DMS153 treated with DMSO at 0.1 percent for 48 hours (cell line): ENCODE measurements around the gene HPRT1.
A peak's percentile ranks its signal among the peaks of the same experiment; 100 is the strongest.
"Not testable (repeated sequence)": the region's sequence is repeated elsewhere in the genome, so short reads cannot be mapped to it uniquely, and the experiment has no call there.

ENCODE experiments used
- DNase-seq: peaks from one replicate; lab custom pipeline; 2025; ENCODE audit not compliant: unreplicated experiment; lab: John Stamatoyannopoulos, UW

The HPRT1 gene, protein sequence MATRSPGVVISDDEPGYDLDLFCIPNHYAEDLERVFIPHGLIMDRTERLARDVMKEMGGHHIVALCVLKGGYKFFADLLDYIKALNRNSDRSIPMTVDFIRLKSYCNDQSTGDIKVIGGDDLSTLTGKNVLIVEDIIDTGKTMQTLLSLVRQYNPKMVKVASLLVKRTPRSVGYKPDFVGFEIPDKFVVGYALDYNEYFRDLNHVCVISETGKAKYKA

DNA sequence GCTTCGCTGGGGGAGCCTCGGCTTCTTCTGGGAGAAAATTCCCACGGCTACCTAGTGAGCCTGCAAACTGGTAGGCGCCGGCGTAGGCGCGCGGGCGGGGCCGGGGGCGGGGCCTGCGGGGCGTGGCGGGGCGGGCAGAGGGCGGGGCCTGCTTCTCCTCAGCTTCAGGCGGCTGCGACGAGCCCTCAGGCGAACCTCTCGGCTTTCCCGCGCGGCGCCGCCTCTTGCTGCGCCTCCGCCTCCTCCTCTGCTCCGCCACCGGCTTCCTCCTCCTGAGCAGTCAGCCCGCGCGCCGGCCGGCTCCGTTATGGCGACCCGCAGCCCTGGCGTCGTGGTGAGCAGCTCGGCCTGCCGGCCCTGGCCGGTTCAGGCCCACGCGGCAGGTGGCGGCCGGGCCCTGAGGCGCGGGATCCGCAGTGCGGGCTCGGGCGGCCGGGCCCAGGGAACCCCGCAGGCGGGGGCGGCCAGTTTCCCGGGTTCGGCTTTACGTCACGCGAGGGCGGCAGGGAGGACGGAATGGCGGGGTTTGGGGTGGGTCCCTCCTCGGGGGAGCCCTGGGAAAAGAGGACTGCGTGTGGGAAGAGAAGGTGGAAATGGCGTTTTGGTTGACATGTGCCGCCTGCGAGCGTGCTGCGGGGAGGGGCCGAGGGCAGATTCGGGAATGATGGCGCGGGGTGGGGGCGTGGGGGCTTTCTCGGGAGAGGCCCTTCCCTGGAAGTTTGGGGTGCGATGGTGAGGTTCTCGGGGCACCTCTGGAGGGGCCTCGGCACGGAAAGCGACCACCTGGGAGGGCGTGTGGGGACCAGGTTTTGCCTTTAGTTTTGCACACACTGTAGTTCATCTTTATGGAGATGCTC lies at the start of gene HPRT1:
TSS of gene HPRT1 (plus strand) at position 161 of the 857 bp plus-strand sequence. CDS start at position 308, 147 bp downstream.
- DNase-seq, result peak; percentile 81

DNA sequence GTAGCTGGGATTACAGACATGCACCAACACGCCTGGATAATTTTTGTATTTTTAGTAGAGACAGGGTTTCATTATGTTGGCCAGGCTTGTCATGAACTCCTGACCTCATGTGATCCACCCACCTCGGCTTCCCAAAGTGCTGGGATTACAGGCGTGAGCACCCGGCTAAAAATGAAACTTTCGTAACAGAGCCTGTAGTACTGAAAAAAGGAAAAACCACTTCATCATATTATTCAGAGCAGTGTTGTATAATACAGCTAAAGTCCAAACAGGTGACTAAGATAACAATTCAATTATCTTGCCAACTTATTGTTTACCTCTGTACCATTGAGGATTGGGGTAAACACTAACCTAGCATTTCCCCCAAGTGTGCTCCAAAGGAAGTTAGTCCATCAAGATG lies 43.9 kb upstream of the HPRT1 start:
- no peak for DNase-seq

DNA sequence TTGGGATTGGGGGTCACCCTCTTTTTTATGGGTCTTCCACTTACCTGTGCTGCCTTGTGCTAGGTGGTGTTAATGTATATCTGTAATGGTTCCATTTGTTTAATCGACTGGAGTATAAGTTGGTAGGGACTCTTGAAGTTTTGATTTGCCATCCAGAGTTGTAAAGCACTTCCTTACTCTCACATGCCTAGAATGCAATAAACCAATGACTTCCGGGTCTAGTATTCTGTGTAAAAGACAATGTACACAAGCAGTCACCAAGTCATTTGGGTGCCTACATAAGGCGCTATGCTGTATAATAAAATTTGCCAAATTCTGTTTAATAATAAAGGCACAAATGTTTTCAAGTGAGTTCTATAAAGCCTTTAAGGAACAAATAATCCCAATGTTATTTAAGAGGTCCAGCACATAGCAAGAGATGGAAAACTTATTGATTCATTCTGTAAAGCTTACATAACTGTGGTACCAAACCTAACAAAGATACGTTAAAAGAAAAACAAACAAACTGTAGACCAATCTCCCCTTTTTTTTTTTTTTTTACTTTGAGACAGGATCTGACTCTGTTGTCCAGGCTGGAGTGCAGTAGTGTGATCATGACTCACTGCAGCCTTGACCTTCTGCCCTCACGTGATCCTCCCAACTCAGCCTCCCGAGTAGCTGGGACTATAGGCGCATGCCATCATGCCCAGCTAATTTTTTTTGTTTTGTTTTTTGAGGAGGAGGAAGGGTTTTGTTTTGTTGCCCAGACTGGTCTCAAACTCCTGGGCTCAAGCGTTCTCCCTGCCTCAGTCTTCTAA lies 41.5 kb upstream of the HPRT1 start:
- no peak for DNase-seq

DNA sequence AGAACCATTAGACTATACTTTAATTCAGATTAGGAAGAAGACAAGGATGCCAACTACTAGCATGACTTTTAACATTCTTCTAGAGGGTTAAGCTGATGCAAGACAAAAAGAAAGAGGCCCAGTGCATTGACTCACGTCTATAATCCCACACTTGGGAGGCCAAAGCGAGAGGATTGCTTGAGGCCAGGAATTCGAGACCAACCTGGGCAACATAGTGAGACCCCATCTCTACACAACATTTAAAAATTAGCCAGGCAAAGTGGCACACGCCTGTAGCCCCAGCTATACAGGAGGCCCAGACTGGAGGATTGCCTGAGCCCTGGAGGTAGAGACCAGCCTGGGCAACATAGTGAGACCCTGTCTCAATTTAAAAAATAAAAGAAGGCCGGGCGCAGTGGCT lies 40.2 kb upstream of the HPRT1 start:
- DNase-seq, result no peak

DNA sequence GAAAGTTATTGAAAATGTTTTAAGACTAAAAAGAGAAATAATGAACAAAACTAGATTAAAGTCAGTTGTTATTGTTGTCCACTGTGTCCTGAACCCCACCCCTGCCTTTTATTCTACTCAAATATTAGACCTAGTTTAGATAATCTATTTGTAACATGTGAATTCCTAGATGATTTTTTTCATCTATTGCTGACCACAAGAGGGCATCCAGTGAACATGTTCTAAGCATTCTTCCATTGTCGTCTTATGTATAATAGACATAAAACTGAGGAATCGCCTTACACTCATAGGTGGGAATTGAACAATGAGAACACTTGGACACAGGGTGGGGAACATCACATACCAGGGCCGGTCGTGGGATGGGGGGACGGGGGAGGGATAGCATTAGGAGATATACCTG lies 36.4 kb upstream of the HPRT1 start:
- DNase-seq, result no peak

DNA sequence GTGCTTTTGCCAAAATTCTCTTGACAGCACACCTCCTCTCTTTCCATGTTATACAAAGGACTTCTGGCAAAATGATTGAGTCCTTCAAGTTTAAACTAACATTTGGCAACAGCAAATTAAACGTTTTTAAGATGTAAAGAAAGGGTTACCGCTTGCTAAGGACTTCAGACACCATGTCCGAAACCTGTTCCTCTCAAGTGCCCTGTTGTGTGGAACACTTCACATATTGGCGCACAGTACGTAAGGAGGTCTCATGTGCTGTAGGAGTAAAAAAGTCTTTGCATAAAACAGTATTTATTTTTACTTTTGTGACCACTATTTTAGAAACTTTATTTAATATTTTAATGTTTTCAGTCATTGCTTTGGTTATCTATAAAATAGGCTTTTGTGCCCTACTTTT lies 33.7 kb upstream of the HPRT1 start:
- no peak for DNase-seq

DNA sequence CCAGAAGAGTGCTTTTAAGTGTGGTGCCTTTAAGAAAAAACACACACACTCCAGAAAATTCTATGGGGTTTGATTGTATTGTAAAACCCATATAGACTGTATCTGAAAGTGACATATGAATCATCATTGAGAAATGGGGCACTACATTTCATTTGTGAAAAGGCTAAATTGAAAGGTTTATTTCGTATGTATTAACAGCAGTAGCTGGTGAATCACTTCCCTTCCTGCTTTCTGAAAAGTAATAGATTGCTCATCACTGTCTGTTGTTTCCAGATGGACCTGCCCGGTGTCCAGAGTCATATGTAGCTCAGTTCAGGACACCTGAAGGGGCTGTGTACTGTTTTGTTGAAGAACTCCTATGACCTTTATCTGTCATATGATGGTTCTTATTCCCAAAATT lies 28.1 kb upstream of the HPRT1 start:
- DNase-seq, result no peak

DNA sequence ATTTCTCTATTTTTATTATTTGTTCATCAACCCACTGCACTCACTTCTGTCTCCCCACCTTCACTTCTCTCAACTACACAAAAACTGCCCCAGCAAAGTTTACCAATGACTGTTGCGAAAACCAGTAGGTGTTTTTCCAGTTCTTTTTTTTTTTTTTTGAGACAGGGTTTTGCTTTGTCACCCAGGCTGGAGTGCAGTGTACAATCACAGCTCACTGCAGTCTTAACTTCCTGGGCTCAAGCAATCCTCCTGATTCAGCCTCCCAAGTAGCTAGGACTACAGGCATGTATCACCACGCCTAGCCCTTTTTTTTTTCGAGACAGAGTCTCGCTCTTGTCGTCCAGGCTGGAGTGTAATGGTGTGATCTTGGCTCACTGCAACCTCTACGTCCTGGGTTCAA lies 24.1 kb upstream of the HPRT1 start:
- DNase-seq, result no peak

DNA sequence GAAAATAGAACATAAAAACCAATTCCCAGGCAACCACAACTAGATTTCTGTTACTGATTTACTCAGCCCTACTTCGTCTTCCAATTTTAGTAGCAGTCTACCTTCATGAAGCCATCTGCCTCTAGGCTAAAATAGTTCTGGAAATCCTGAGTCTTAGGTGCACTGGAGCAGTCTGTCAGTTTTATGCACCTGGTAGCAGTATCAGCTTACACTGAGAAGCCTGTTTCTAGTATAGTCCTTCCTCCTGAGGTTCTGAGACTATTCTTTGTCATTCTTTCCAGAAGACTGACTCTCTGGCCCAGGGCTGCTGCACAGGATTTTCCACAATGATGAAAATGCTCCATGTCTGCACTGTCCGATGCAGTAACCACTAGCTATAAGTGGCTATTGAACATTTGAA lies 16.9 kb upstream of the HPRT1 start:
- no peak for DNase-seq

DNA sequence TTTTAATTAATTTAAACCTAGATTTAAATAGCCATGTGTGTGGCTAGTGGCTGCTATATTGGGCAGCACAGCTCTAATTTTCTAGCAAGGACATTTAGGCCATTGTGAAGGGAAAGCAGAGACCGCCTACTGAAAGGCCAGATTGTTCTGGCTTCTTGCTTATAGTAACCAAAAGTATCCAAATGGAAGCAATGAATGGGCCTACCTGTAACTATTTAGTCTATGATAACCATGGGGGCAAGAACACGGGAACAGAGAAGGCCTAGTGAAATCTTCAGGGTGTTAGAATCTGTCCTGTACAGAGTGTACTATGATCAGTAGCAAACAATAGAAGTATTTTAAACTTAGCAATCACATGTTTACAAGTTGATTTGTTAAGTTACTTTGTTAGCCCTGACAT lies 16.5 kb upstream of the HPRT1 start:
- no peak for DNase-seq

DNA sequence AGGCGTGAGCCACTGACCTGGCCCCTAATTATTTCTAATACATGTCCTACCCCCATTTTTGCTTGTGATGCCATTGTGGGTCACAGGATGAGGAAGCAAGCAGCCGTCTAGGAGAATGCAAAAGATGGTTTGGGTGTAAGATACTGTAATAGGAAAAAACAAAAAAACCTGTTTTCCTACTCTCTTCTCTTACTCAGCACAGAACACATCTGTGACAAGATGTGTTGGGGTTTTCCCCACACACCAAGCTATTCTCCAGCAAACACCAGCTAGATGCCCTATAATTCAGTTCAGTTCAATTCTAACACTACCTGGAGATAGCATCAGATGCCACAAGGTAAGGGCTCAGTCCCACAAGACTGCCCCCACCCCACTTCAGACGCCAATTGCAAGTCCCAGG lies 15.3 kb upstream of the HPRT1 start:
- no peak for DNase-seq

DNA sequence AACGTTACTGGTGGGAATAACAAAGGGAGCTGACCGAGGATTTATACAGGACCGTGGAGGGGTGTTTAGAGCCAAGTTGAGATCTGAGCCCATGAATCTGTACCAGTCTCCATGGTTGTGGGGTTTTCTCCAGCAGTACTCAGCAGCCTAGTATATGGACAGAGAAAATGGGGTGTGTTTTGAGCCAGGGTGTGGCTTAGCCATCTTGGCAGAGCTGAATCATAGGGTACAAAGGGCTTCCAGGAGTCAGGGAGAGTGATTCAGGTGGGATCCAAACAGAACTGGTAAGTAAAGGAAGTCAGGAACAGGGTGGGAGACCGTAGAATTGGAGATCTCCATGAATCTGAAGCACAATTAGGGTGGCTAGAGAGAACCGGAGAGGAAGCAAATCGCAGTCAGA lies 7.4 kb upstream of the HPRT1 start:
- no peak for DNase-seq

DNA sequence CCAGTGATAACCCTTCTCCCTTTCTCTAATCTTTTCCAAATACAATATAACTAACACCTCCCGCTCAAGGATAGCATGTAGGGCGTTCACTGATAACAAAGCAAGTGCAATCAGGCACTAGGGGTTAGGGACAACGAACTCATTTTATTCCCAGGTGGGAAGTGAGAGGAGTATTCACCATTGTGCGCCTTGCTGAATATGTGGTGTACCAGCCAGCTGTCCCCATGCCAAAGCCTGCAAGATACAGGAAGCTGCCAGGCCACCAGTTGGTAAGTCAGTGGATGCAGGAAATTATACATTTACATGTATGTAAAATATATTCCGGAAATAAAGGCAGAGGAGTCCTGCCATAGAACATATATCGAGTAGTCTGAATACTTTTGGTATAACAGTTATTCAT lies 6.3 kb upstream of the HPRT1 start:
- DNase-seq, result no peak

DNA sequence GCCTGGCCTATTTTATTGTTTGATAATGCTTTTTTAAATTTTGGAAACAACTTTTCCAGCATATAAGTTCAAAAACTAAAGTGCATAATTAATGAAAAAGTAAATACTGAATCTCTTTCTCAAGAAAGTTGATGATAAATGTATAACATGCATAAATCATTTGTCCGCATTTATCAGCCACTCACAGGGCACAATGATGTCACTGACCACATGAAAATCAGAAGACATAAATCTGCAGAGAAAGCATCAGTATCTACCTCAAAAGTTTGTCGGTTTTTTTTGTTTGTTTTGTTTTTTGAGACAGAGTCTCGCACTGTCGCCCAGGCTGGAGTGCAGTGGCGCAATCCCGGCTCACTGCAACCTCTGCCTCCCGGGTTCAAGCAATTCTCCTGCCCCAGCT lies 5.5 kb upstream of the HPRT1 start:
- DNase-seq, result no peak

DNA sequence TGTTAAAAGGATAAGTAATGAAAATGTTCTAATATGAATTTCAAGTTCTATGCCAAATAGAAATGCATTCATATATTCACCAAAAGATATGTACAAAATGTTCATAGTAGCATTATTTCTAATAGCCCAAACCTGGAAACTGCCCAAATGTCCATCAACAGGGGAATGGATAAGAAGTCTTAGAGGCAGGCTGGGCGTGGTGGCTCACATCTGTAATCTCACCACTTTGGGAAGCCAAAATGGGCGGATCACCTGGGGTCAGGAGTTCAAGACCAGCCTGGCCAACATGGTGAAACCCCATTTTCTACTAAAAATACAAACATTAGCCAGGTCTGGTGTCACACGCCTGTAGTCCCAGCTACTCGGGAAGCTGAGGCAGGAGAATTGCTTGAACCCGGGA lies 2.3 kb upstream of the HPRT1 start:
- no peak for DNase-seq

DNA sequence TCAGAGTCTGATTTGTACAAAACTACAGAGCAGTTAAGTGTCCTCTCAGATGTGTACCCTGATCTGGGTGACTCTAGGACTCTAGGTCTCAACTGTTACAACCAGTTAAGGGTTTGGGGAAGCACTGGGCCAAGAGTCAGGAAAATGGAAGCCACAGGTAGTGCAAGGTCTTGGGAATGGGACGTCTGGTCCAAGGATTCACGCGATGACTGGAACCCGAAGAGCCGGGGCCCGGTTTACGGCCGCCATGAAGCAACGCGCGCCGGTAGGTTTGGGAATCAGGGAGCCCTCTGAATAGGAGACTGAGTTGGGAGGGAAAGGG lies 321 bp upstream of the HPRT1 start:
- DNase-seq, result peak; percentile 81

DNA sequence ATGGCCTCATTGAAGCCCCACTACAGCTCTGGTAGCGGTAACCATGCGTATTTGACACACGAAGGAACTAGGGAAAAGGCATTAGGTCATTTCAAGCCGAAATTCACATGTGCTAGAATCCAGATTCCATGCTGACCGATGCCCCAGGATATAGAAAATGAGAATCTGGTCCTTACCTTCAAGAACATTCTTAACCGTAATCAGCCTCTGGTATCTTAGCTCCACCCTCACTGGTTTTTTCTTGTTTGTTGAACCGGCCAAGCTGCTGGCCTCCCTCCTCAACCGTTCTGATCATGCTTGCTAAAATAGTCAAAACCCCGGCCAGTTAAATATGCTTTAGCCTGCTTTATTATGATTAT lies 876 bp downstream of the HPRT1 start:
- DNase-seq, result no peak

DNA sequence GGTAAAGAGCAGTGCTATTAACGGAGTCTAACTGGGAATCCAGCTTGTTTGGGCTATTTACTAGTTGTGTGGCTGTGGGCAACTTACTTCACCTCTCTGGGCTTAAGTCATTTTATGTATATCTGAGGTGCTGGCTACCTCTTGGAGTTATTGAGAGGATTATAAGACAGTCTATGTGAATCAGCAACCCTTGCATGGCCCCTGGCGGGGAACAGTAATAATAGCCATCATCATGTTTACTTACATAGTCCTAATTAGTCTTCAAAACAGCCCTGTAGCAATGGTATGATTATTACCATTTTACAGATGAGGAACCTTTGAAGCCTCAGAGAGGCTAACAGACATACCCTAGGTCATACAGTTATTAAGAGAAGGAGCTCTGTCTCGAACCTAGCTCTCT lies 1.5 kb downstream of the HPRT1 start:
- no peak for DNase-seq

DNA sequence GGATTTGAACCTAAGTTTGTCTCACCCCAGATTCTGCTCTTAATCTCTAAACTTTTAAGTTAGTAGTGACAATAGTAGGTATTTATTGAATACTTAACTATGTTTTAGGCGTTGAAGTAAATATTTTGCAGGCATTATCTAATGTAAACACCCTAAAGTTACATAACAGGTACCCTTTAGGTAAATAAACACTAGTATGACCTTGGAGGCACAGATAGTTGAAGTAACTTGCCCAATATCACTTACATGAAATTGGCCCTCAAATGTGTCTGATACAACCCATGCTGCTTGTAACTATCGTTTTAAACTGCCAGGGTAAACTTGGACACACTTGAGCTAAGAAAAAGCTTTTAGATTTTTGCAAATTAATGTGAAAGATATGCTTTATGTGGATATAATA lies 3.0 kb downstream of the HPRT1 start:
- DNase-seq, result no peak

DNA sequence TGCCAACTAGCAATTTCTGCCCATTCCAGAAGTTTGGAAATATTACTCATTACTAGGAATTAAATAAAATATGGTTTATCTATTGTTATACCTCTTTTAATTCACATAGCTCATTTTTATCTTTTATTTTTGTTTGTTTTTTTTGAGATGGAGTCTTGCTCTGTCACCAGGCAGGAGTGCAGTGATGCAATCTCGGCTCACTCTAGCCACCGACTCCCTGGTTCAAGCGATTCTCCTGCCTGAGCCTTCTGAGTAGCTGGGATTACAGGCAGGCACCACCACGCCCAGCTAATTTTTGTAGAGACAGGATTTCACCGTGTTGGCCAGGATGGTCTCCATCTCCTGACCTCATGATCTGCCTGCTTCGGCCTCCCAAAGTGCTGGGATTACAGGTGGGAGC lies 4.5 kb downstream of the HPRT1 start:
- DNase-seq, result not testable (repeated sequence)

DNA sequence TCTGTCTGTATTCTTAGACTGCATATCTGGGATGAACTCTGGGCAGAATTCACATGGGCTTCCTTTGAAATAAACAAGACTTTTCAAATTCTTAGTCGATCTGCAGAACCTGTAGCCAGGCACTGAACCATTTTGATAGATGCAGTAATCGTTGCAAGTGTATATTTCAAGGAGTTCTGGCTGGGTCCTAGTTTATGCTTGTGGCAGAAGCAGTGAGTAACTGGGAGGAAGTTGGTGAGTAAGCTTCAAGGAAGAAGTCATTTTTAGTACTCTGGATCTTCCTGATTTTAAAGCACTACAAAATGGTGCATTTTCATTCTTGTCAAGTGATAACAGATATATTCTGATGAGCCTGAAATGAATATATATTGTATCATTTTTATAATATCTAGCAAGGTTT lies 9.5 kb downstream of the HPRT1 start:
- DNase-seq, result no peak

DNA sequence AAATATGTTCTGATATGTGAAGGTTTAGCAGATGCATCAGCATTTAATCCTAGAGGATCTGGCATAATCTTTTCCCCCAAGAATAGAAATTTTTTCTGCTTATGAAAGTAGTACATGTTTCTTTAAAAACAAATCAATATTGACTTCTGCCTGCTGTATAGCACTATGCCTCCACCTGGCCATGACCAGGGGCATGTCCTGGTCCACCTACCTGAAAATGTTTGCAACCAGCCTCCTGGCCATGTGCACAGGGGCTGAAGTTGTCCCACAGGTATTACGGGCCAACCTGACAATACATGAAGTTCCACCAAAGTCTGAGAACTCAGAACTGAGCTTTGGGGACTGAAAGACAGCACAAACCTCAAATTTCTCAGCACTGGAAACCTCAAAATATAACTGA lies 10.0 kb downstream of the HPRT1 start:
- no peak for DNase-seq
